NOMO-1 treated with dmso at 0.1 percent for 144 hours (cell line): ENCODE measurements around the gene IGSF21.

Source experiments
- DNase-seq: peaks from one replicate; lab custom pipeline; 2025; ENCODE audit not compliant: unreplicated experiment; lab: John Stamatoyannopoulos, UW

The IGSF21 gene

DNA sequence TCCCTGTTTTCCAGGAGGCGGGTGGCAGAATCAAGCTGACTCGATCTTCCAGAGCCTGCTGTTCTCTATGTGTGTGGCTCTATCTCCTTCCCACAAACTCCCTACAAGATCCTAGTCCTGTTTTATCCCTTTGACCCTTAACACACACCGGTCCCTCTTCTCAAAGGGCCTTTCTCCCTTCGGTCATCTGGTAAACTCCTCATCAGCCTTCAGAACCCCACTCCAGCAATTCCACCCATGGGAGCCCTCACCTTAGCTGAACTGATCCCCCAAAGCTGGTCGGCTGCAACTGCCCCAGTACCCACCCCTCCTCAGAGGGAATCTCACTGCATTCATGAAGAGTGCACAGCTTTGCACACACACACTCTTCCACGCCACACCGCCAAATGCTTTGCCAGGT is 184.9 kb downstream of the IGSF21 start:
- no peak for DNase-seq

DNA sequence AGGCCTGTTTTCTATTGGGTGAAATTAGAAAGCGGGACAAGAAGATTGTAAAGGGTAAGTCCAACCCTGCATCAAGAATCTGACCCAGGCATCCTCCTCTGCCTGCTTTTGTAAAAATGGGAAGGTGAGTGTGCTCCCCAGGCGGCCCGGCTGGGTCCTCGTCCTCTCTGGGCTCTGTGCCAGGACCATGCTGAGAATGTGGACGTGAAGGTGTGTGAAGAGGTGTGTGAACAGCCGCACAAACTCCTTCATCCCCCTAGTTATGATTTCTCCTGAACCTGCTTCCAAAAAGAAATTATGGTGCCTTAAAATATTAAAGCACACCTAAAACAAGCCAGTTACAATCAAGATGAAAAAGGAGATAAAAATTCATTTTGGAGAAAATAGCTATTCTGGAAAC is 185.7 kb downstream of the IGSF21 start:
- no peak for DNase-seq

GRCh38 chr1:18294437-18295176 is 187.0 kb downstream of the IGSF21 start:
- DNase-seq = no peak

DNA sequence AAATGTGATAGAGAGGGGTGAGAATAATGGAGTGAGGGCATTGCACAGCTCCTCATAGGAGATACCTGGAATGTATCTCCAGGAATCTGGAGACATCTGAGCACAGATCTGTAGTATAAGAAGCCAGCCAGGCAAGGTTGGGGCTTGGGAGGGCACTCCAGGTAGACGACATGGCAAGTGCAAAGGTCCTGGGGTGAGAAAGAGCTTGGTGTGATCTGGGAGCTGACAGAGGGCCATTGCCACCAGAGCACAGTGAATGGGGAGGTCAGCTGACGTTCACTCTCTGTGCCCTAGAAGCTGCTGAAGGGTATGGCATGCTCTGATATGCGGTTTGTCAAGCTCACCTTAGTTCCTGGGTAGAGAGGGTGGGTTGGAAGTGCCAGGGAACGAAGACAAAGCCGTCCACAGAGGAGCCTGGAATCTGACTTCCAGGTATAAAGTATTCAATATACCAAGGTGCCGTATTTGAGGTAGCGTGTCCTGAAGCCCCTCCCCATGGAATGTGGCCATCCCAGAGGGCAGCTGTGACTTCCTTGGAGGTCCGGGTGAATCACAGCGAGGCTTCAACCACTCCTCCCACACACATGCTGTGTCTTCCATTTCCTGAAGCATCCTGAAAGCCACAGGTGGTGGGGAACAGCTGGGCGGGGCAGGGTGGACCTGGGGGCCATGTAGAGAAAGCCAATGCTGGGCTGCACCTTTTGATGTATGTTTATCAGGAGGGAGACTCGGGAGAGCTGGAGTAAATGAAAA is 190.5 kb downstream of the IGSF21 start:
- no peak for DNase-seq

DNA sequence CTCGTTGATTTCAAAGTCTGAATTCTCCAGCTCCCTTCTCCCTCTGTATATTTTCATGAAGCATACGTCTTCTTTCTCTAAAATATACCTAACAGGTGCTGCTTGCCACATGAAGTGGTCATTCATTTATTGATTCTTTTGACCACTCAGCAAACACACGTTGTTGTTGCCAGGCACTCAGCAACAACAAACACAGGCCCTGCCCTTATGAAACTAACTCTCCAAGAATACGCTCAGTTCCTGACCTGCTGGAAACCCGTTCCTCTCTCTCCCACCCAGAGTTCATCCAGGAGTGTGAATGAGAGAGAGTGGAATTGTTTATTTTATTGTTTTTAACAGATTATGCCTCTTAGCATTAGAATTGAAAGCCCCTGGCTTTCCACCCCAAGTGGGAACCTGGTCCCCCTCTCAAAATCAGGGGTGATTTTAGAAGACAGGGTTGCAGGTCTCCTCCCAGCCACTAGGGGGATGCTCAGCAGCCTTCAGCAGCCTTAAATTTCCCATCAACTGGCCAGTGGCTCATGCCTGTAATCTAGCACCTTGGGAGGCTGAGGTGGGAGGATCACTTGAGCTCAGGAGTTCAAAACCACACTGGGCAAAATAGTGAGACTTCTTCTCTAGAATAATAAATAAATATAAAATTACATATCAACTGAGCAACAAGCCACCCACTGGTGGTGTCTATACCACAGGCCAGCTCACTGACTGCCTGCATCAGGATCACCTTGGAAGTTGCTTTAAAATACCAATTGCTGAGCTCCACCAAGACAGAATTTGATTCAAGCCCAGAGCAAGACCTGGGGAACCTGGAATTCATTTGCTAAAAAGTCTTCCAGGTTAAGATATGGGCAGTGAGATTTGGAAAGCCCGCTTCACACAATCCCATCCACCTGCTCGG is 192.1 kb downstream of the IGSF21 start:
- DNase-seq = no peak

GRCh38 chr1:18300376-18300775 is 192.8 kb downstream of the IGSF21 start:
- DNase-seq = no peak

DNA sequence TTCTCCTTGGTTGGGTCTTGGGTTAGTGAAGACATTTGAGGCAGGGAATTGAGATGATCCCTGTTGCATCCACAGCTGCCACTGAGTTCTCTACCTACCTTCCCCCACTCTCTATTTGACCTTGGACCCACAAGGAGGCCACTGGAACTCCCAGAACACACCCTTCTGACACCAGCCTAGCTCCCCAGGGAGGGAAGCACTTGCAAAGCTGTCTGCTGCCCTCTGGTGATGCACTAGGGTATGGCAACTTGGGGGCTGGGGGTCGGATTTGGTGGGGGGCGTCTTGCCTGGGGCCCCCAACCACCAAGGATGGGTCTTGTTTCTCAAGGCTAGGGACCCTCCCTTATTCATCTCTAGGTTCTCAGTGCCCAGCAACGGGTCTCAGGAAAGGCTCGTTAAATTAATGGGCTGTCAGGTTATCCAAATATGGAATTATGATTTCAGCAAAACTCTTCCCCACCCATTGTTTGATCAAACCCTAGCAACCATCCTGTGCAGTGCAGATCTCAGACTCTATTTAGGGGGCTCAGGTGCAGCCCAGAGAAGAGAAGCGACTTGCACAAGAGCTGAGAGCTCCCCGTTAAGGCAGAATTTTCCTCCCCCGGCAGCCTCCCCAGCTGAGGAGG is 195.3 kb downstream of the IGSF21 start:
- DNase-seq = no peak

DNA sequence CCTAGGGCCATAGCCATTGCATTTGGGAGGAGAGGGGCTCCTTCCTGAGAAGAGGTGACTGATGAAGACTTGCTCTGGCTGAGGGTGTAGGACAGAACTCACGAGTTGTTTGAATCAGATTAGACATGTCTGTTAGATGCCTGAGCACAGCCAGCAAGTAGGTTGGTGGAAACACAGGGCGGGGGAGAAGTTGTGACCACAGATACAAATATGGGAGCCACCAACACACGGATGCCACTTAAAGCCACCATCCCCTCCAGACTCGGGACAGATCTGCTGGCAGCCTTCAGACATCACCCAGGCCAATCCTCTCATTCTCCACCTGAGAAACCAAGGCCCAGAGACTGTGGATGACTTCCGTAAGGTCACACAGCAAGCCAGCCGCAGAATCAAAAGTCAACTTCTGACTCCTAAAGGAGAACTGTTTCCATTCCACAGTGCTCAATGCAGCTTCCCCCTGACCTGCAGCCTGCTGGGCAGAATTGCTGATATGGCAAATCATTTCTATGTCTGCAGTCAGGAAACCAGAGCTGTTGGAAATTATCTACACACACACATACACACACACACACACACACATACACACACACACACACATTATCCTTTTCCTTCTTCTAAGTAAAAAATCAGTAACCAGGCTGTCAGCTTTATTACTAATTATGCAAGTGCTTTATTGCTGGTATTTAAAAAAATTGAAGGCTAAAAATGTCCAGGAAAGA is 196.7 kb downstream of the IGSF21 start:
- no peak for DNase-seq

- no peak for DNase-seq
These were observed 197.7 kb downstream of the IGSF21 start for GRCh38 chr1:18305182-18305795.

- DNase-seq = no peak
These were observed 199.8 kb downstream of the IGSF21 start for GRCh38 chr1:18307329-18307898.

DNA sequence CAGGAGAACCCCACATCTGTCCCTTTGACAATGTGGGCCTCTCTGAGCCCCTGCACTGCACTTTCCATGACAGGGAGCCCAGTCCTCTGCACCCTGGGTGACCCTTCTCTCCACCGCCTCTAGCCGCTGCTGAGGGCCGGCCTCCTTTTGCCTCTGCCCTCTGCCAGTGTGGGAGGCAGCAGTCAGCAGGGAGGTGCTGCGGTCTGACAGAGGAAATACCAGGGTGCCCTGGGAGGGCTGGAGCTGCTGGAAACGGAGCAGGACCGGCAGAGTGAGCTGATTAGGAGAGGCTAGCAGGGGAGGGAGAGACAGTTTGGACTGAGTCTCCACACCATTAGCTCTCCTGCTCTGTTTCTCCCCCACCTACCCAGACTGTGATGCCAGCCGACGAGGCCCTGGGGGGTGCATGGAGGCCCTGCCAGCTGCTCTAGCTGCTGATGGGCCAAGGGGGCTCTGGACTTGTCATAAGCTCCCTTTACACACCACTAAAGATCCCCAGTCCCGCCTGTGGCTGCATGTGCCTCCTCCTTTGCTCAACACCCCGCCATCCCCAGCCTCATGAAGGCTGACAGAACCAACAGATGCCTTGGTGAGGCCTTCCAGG is 202.1 kb downstream of the IGSF21 start:
- DNase-seq = no peak

- DNase-seq = no peak
These were observed 205.4 kb downstream of the IGSF21 start for GRCh38 chr1:18312961-18313360.

GRCh38 chr1:18313523-18313922 is 205.9 kb downstream of the IGSF21 start:
- DNase-seq = no peak

DNA sequence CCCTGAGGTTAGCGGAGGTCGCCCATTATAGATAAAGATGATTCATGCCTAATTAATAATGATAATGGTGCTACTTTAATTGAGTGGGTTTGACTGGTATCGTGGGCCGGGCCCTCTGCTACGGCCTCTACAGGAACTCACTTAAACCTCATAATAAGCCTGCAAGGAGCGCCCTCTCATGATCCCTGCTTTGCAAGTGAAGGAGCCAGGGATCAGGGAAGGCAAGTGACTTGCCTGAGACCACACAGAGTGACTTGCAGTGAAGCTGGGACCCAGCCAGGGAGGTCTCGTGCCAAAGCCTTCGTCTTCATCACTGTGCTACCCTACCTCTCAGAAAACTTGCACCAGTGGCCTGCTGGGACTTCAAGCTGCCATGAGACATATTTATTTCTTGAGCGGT is 206.8 kb downstream of the IGSF21 start:
- no peak for DNase-seq

DNA sequence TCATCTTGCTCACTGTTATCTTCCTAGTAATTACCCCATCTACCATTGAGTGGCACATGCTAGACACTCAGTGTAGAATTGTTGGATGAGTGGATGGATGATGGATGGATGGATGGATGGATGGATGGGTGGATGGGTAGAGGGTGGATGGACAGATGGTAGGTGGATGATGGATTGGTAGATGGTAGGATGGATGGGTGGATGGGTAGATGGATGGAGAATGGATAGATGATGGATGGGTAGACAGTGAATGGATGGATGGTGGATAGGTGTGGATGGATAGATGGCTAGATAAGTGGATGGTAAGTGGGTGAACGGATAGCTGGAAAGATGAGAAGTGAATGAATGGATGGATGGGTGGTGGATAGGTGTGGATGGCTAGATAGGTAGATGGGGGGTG is 207.9 kb downstream of the IGSF21 start:
- DNase-seq = no peak

DNA sequence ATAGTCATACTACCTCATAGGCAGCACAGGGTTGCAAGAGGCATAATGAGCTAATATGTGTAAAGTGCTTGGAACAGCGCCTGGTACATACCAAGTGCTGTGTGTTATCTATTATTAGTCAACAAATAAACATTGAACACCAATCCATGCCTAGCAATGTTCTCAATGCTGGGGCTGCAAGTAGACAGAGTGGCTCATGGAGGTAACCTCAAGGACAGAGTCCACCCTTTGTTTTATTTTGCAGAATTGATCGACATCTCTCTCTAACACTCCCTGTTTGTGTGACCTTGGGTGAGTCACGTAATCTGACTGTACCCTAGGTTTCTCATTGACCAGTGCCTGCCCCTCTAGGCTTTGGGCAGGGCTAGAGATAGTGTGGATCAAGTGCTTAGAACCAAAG is 209.2 kb downstream of the IGSF21 start:
- no peak for DNase-seq

DNA sequence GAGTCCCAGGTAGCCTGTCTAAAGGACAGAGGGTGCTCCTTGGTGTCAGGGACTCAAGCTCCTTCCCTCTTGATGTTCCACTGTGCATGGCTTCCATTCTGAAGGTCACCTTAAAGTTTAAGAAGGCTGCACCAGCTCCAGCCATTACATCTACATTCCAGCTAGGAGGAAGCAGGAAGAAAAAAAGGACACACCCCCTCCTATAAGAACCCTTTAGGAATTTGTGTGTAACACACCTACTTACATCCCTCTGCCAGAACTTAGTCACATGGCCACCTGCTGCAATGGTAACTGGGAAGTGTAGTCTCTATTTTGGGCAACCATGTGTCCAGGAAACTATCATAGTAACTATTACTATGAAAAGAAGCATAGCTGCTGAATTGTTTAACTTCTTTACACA is 211.5 kb downstream of the IGSF21 start:
- DNase-seq = no peak

- no peak for DNase-seq
These were observed 212.5 kb downstream of the IGSF21 start for GRCh38 chr1:18320051-18320450.

- DNase-seq = no peak
These were observed 214.9 kb downstream of the IGSF21 start for GRCh38 chr1:18322368-18323032.
